ENCODE data around the gene MCM7. TPM values are rescaled to one million over a fixed set of nuclear protein-coding genes. Genes with fewer than 3 reads are reported as not detected.

MCM7 gene
- total RNA-seq, 6 experiments from 2014 or later, result 70.9 to 139 (median 124) TPM

GRCh38 chr7:100091411-100092181, 9.6 kb downstream of the MCM7 start:
- peak; percentile 43 for DNase-seq
- peaks cover 72% of the 10 kb centered on the region for H3K4me1 Mint-ChIP-seq (ENCODE audit: low read depth)

GRCh38 chr7:100090527-100091410, 10.4 kb downstream of the MCM7 start:
- H3K27me3 Mint-ChIP-seq (ENCODE audit: insufficient read depth), result peaks cover 2% of the 10 kb centered on the region
- H3K27ac Mint-ChIP-seq, result peak overlapping the region; percentile 90
- TF ChIP-seq, protein P1, sequence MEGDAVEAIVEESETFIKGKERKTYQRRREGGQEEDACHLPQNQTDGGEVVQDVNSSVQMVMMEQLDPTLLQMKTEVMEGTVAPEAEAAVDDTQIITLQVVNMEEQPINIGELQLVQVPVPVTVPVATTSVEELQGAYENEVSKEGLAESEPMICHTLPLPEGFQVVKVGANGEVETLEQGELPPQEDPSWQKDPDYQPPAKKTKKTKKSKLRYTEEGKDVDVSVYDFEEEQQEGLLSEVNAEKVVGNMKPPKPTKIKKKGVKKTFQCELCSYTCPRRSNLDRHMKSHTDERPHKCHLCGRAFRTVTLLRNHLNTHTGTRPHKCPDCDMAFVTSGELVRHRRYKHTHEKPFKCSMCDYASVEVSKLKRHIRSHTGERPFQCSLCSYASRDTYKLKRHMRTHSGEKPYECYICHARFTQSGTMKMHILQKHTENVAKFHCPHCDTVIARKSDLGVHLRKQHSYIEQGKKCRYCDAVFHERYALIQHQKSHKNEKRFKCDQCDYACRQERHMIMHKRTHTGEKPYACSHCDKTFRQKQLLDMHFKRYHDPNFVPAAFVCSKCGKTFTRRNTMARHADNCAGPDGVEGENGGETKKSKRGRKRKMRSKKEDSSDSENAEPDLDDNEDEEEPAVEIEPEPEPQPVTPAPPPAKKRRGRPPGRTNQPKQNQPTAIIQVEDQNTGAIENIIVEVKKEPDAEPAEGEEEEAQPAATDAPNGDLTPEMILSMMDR (IDR thresholded peaks at IDR 0.05), result no peak

More at GRCh38 chr7:100091411-100092181, 9.6 kb downstream of the MCM7 start:
- Mint-ChIP-seq H3K27ac (peak overlapping the region; percentile 90), H3K9me3 (no peaks in the 10 kb centered on the region), H3K36me3 (ENCODE audit: low read depth) (peaks cover 53% of the 10 kb centered on the region), H3K27me3 (ENCODE audit: insufficient read depth) (peaks cover 2% of the 10 kb centered on the region), H3K4me3 (peak overlapping the region; percentile 92)
- TF ChIP-seq, protein P1 (IDR thresholded peaks at IDR 0.05), result peak; percentile 45

DNA sequence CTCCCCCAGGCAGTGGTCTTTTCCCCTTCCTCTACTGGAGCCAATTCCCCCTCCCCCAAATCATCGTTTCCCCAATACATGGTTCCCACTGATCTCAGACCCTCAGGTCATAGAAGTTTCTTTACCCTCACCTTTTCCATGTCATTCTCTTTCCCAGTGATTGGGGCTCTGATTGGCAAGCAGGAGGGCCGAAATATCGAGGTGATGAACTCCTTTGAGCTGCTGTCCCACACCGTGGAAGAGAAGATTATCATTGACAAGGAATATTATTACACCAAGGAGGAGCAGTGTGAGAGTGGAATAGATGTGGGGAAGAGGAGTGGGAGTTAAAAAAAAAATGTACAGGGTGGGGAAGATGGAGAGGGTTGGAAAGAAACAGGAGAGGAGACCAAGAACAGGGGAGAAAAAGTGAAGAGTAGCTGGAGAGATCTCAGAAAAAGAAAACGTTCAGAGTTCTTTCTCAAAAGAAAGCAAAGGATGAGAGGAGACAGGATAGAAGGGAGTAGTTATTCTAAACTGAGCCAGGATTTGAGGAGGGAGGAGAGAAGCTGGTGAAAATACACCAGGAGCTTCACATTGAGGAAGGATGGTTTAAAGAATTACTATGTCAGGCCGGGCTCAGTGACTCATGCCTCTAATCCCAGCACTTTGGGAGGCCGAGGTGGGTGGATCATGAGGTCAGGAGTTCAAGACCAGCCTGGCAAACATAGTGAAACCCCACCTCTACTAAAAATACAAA, 11.6 kb downstream of the MCM7 start:
- peak overlapping the region; percentile 90 for H3K27ac Mint-ChIP-seq
- TF ChIP-seq, protein P1 (IDR thresholded peaks at IDR 0.05), result no peak
- H3K9me3 Mint-ChIP-seq, result no peaks in the 10 kb centered on the region
- peak overlapping the region; percentile 92 for H3K4me3 Mint-ChIP-seq
- peaks cover 74% of the 10 kb centered on the region for H3K4me1 Mint-ChIP-seq (ENCODE audit: low read depth)
- peaks cover 2% of the 10 kb centered on the region for H3K27me3 Mint-ChIP-seq (ENCODE audit: insufficient read depth)
- peaks cover 38% of the 10 kb centered on the region for H3K36me3 Mint-ChIP-seq (ENCODE audit: low read depth)
- peak; percentile 53 for DNase-seq

More at GRCh38 chr7:100090527-100091410, 10.4 kb downstream of the MCM7 start:
- Mint-ChIP-seq H3K4me1 (ENCODE audit: low read depth) (peaks cover 78% of the 10 kb centered on the region), H3K4me3 (peak overlapping the region; percentile 92), H3K36me3 (ENCODE audit: low read depth) (peaks cover 46% of the 10 kb centered on the region), H3K9me3 (no peaks in the 10 kb centered on the region)
- peak; percentile 35 for DNase-seq

GRCh38 chr7:100088621-100089457, 12.4 kb downstream of the MCM7 start, which contains the start of gene COPS6:
Gene COPS6 (plus strand): TSS chr7:100088969. CDS start chr7:100088991, 22 bp downstream.
- Mint-ChIP-seq H3K36me3 (ENCODE audit: low read depth) (peaks cover 38% of the 10 kb centered on the region), H3K4me3 (peak within 1 kb of the TSS; percentile 92), H3K27ac (peak within 1 kb of the TSS; percentile 90), H3K27me3 (ENCODE audit: insufficient read depth) (peaks cover 2% of the 10 kb centered on the region), H3K4me1 (ENCODE audit: low read depth) (peaks cover 73% of the 10 kb centered on the region), H3K9me3 (no peaks in the 10 kb centered on the region)
- TF ChIP-seq, protein P1 (IDR thresholded peaks at IDR 0.05), result no peak
- DNase-seq, result peak; percentile 67
